C4-2B (cell line): Measurements from ENCODE around the gene BHLHE23.

Source experiments
- ZFX ChIP-seq: fragments of 450-650 bp; IDR thresholded peaks from 2 replicates; pipeline ENCODE4 v1.6.1; 2017
- TF ChIP-seq, protein P1 (sequence below): fragments of 450-650 bp; conservative IDR thresholded peaks from 2 replicates; pipeline ENCODE4 v1.5.1; 2017; ENCODE audit warnings: mild to moderate bottlenecking

- TF ChIP-seq, protein P1, sequence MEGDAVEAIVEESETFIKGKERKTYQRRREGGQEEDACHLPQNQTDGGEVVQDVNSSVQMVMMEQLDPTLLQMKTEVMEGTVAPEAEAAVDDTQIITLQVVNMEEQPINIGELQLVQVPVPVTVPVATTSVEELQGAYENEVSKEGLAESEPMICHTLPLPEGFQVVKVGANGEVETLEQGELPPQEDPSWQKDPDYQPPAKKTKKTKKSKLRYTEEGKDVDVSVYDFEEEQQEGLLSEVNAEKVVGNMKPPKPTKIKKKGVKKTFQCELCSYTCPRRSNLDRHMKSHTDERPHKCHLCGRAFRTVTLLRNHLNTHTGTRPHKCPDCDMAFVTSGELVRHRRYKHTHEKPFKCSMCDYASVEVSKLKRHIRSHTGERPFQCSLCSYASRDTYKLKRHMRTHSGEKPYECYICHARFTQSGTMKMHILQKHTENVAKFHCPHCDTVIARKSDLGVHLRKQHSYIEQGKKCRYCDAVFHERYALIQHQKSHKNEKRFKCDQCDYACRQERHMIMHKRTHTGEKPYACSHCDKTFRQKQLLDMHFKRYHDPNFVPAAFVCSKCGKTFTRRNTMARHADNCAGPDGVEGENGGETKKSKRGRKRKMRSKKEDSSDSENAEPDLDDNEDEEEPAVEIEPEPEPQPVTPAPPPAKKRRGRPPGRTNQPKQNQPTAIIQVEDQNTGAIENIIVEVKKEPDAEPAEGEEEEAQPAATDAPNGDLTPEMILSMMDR: no peak
- no peak for TF ChIP-seq ZFX
Observed at GRCh38 chr20:63036291-63036690, 29.5 kb upstream of the BHLHE23 start.
